ENCODE measurements around the gene LRRC27.

LRRC27 gene

GRCh38 chr10:132404911-132405462 lies 73.0 kb downstream of the LRRC27 start:
- DNase-seq: no peak

GRCh38 chr10:132405463-132405991 lies 73.5 kb downstream of the LRRC27 start:
- DNase-seq: no peak

- DNase-seq: no peak
Observed at GRCh38 chr10:132406181-132406580, 74.2 kb downstream of the LRRC27 start.

- no peak for DNase-seq
Observed at GRCh38 chr10:132406750-132407149, 74.8 kb downstream of the LRRC27 start.

GRCh38 chr10:132407243-132407746 lies 75.3 kb downstream of the LRRC27 start:
- DNase-seq: no peak

GRCh38 chr10:132407846-132408278 lies 75.9 kb downstream of the LRRC27 start:
- no peak for DNase-seq

GRCh38 chr10:132408367-132408781 lies 76.4 kb downstream of the LRRC27 start:
- no peak for DNase-seq

- no peak for DNase-seq
Observed at GRCh38 chr10:132408823-132409666, 77.1 kb downstream of the LRRC27 start.

- DNase-seq: no peak
Observed at GRCh38 chr10:132409667-132410028, 77.7 kb downstream of the LRRC27 start.

GRCh38 chr10:132410056-132410778 lies 78.2 kb downstream of the LRRC27 start:
- DNase-seq: no peak

GRCh38 chr10:132410779-132411532 lies 79.0 kb downstream of the LRRC27 start:
- peak; percentile 49 for DNase-seq

GRCh38 chr10:132411561-132412253 lies 79.7 kb downstream of the LRRC27 start:
- peak; percentile 69 for DNase-seq

- DNase-seq: no peak
Observed at GRCh38 chr10:132412316-132413192, 80.6 kb downstream of the LRRC27 start.

- no peak for DNase-seq
Observed at GRCh38 chr10:132413226-132414205, 81.5 kb downstream of the LRRC27 start.

- DNase-seq: no peak
Observed at GRCh38 chr10:132414402-132415016, 82.5 kb downstream of the LRRC27 start.

GRCh38 chr10:132415255-132415654 lies 83.3 kb downstream of the LRRC27 start:
- DNase-seq: no peak

- no peak for DNase-seq
Observed at GRCh38 chr10:132415956-132416355, 84.0 kb downstream of the LRRC27 start.

- DNase-seq: no peak
Observed at GRCh38 chr10:132416566-132417256, 84.7 kb downstream of the LRRC27 start.

Data from retina (tissue), 1 donor.